Lower leg skin (tissue), 3 donors: ENCODE data around the gene DAB1.

Experiments
- POLR2A ChIP-seq, 2 donors: fragments of 450-650 bp; IDR thresholded peaks; one replicate each; pipeline ENCODE4 v1.6.1; 2016 to 2017; ENCODE audit warnings: antibody characterized with exemption in 2 of 2, mild to moderate bottlenecking in 1 of 2, moderate library complexity in 1 of 2
- TF ChIP-seq, protein P1 (sequence below), 3 donors: fragments of 450-650 bp; IDR thresholded peaks; one replicate each; pipeline ENCODE4 v1.5.1; 2016; ENCODE audit warnings: antibody characterized with exemption in 3 of 3, mild to moderate bottlenecking in 3 of 3, moderate library complexity in 2 of 3

DNA sequence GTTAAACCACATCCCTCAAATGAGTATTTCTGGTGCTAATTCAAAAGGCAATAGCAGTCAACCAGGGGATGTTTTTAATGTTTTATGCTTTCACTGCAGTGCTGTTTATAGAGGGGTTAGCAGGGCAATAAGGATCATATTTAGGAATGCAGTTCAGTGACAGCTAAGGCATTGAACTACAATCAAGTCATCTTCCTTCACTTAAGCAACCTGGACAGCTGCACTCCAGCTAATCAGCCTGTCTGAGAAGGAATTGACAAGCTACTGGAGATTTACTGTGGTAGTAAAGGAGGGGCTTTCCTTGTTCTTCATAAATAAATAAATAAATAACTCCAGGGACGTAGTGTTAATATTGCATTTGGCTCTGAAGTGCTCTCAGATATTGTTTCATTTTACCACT, 93.9 kb downstream of the DAB1 start:
- TF ChIP-seq, protein P1, sequence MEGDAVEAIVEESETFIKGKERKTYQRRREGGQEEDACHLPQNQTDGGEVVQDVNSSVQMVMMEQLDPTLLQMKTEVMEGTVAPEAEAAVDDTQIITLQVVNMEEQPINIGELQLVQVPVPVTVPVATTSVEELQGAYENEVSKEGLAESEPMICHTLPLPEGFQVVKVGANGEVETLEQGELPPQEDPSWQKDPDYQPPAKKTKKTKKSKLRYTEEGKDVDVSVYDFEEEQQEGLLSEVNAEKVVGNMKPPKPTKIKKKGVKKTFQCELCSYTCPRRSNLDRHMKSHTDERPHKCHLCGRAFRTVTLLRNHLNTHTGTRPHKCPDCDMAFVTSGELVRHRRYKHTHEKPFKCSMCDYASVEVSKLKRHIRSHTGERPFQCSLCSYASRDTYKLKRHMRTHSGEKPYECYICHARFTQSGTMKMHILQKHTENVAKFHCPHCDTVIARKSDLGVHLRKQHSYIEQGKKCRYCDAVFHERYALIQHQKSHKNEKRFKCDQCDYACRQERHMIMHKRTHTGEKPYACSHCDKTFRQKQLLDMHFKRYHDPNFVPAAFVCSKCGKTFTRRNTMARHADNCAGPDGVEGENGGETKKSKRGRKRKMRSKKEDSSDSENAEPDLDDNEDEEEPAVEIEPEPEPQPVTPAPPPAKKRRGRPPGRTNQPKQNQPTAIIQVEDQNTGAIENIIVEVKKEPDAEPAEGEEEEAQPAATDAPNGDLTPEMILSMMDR (IDR thresholded peaks at IDR 0.05): no peak
- no peak for TF ChIP-seq POLR2A (IDR thresholded peaks at IDR 0.05)
